OCI-LY3 (cell line): ENCODE results near the gene PRIM2.
A peak's percentile ranks its signal among the peaks of the same experiment; 100 is the strongest.
"Not testable (repeated sequence)": the region's sequence is repeated elsewhere in the genome, so short reads cannot be mapped to it uniquely, and the experiment has no call there.

Experiments used
- H2AFZ ChIP-seq: fragments of 200-600, 300-600 bp; shearing (Covaris generic); 2 replicates; pipeline ENCODE4 v1.6.0; 2014; ENCODE audit warnings: antibody characterized with exemption, low read depth, low read length
- H3K27ac ChIP-seq: fragments of 200-600, 300-600 bp; sonication (generic); 2 replicates; pipeline ENCODE4 v1.5.1; 2014; ENCODE audit warnings: mild to moderate bottlenecking, low read length, moderate library complexity, mixed read lengths
- H3K27me3 ChIP-seq: fragments of 200-600, 300-600 bp; sonication (generic); 2 replicates; pipeline ENCODE4 v1.6.1; 2014; ENCODE audit warnings: low read depth, low read length, mixed read lengths
- H3K36me3 ChIP-seq: fragments of 200-600, 300-600 bp; sonication (generic); replicated peaks from 2 replicates; pipeline ENCODE3; 2014; ENCODE audit warnings: low read depth, low read length, mixed read lengths
- H3K4me1 ChIP-seq: fragments of 300-600, 200-600 bp; sonication (generic); 2 replicates; pipeline ENCODE4 v1.6.1; 2014; ENCODE audit warnings: low read length, mixed read lengths
- H3K4me2 ChIP-seq: fragments of 200-600, 300-600 bp; sonication (generic); 2 replicates; pipeline ENCODE4 v1.6.1; 2014; ENCODE audit warnings: low read length, mixed read lengths
- H3K4me3 ChIP-seq: fragments of 300-600, 200-600 bp; sonication (generic); 2 replicates; pipeline ENCODE4 v1.5.1; 2014; ENCODE audit warnings: antibody characterized with exemption, mild to moderate bottlenecking, low read length, moderate library complexity
- H3K79me2 ChIP-seq: fragments of 300-600, 200-600 bp; shearing (Covaris generic); 2 replicates; pipeline ENCODE4 v1.6.1; 2014; ENCODE audit warnings: mild to moderate bottlenecking, low read length, mixed read lengths
- H3K9ac ChIP-seq: fragments of 300-600, 200-600 bp; shearing (Covaris generic); 2 replicates; pipeline ENCODE4 v1.6.0; 2014; ENCODE audit warnings: mild to moderate bottlenecking, low read length, moderate library complexity
- H3K9me3 ChIP-seq: fragments of 200-600, 300-600 bp; shearing (Covaris generic); 2 replicates; pipeline ENCODE4 v1.6.1; 2014; ENCODE audit warnings: low read length, mixed read lengths; ENCODE audit not compliant: insufficient read depth
- H4K20me1 ChIP-seq: fragments of 200-600, 300-600 bp; sonication (generic); 2 replicates; pipeline ENCODE4 v1.6.1; 2016; ENCODE audit warnings: low read length, mixed read lengths; ENCODE audit not compliant: insufficient read depth
- TF ChIP-seq, protein P1 (sequence below): fragments of 200-600, 300-600 bp; sonication (generic); IDR thresholded peaks from 2 replicates; pipeline ENCODE4 v1.5.1; 2014; ENCODE audit warnings: antibody characterized with exemption, low read length, low read depth

The PRIM2 gene

DNA sequence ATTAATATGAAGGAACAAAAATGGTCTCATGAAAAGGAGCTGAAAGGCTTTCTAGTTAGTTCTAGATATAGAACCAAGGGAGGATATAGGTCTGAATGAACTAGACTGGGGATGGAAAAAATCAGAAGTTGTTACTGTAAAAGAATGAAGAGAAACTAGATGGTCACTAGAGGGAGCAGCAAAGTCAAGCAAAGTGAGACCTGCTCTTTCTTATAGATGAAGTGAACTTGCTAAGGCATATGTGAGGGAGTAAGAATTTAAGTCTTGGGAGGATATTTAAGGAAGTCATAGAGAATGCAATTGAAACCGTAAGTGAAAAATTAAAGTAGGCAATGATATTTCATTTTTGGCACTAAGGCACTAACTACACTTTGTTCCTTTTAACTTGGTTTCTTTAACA lies 218.6 kb downstream of the PRIM2 start:
- H3K36me3 ChIP-seq, H3K27ac ChIP-seq, H3K4me1 ChIP-seq, H3K9me3 ChIP-seq, H3K27me3 ChIP-seq, H3K4me2 ChIP-seq, H3K79me2 ChIP-seq, H3K4me3 ChIP-seq, H4K20me1 ChIP-seq, H2AFZ ChIP-seq, H3K9ac ChIP-seq: not testable (repeated sequence)
- TF ChIP-seq, protein P1, sequence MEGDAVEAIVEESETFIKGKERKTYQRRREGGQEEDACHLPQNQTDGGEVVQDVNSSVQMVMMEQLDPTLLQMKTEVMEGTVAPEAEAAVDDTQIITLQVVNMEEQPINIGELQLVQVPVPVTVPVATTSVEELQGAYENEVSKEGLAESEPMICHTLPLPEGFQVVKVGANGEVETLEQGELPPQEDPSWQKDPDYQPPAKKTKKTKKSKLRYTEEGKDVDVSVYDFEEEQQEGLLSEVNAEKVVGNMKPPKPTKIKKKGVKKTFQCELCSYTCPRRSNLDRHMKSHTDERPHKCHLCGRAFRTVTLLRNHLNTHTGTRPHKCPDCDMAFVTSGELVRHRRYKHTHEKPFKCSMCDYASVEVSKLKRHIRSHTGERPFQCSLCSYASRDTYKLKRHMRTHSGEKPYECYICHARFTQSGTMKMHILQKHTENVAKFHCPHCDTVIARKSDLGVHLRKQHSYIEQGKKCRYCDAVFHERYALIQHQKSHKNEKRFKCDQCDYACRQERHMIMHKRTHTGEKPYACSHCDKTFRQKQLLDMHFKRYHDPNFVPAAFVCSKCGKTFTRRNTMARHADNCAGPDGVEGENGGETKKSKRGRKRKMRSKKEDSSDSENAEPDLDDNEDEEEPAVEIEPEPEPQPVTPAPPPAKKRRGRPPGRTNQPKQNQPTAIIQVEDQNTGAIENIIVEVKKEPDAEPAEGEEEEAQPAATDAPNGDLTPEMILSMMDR: peak; percentile 47

GRCh38 chr6:57537916-57538315 lies 220.5 kb downstream of the PRIM2 start:
- not testable (repeated sequence) for H3K4me3 ChIP-seq, H3K79me2 ChIP-seq, H4K20me1 ChIP-seq, H3K9me3 ChIP-seq, H3K4me2 ChIP-seq, H3K36me3 ChIP-seq, H3K27me3 ChIP-seq, H3K27ac ChIP-seq, H3K4me1 ChIP-seq, H3K9ac ChIP-seq, H2AFZ ChIP-seq

- not testable (repeated sequence) for H3K4me3 ChIP-seq, H3K9me3 ChIP-seq, H3K4me1 ChIP-seq, H2AFZ ChIP-seq, H3K79me2 ChIP-seq, H3K9ac ChIP-seq, H3K36me3 ChIP-seq, H4K20me1 ChIP-seq, H3K27ac ChIP-seq, H3K27me3 ChIP-seq, H3K4me2 ChIP-seq
Observed at GRCh38 chr6:57551961-57552360, 234.5 kb downstream of the PRIM2 start.

GRCh38 chr6:57557855-57558254 lies 240.4 kb downstream of the PRIM2 start:
- H3K27me3 ChIP-seq, H3K9ac ChIP-seq, H3K4me2 ChIP-seq, H3K4me1 ChIP-seq, H3K79me2 ChIP-seq, H3K27ac ChIP-seq, H3K36me3 ChIP-seq, H3K9me3 ChIP-seq, H4K20me1 ChIP-seq, H3K4me3 ChIP-seq, H2AFZ ChIP-seq: not testable (repeated sequence)

DNA sequence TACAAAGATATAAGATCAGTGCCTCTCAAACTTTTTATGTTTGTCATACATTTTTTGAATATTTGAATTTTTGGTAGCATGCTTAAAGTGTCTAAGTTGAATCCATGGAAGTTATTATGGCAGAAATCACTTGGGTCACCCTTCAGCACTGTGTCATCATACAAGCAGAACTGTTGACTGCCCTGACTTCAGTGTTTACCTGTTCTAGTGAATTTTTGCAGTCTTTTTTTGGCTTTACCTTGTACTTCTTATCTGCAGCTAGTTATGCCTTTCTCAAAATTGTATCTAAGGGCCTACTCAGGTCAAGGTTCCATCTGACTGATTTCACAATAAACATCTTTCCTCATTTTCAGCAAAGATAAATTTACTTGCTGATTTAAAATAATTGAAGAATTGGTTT lies 241.7 kb downstream of the PRIM2 start:
- not testable (repeated sequence) for H3K4me3 ChIP-seq, H4K20me1 ChIP-seq, H2AFZ ChIP-seq, H3K4me2 ChIP-seq, H3K27ac ChIP-seq, H3K36me3 ChIP-seq, H3K4me1 ChIP-seq, H3K79me2 ChIP-seq, H3K9me3 ChIP-seq, H3K9ac ChIP-seq, H3K27me3 ChIP-seq

DNA sequence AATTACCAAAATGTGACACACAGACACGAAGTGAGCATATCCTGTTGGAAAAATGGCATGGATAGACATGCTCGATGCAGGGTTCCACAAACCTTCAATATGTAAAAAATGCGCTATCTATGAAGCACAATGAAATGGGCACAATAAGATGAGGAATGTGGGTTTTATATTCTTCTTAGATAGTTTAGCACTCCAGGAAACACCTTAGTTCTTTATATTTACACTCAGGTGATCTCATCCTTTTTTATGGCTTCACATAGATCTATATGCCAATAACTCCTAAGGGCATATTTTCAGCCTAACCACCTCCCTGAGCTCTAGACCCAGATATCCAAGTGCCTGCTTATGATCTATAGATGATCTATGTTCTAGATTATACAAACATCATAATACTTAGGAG lies 244.8 kb downstream of the PRIM2 start:
- H3K36me3 ChIP-seq, H3K4me1 ChIP-seq, H3K9ac ChIP-seq, H3K4me2 ChIP-seq, H3K27me3 ChIP-seq, H4K20me1 ChIP-seq, H3K4me3 ChIP-seq, H3K27ac ChIP-seq, H2AFZ ChIP-seq, H3K79me2 ChIP-seq, H3K9me3 ChIP-seq: not testable (repeated sequence)

GRCh38 chr6:57572119-57572518 lies 254.7 kb downstream of the PRIM2 start:
- H3K27me3 ChIP-seq, H3K4me1 ChIP-seq, H3K9me3 ChIP-seq, H3K9ac ChIP-seq, H3K27ac ChIP-seq, H3K4me3 ChIP-seq, H2AFZ ChIP-seq, H3K36me3 ChIP-seq, H3K4me2 ChIP-seq, H4K20me1 ChIP-seq, H3K79me2 ChIP-seq: not testable (repeated sequence)

DNA sequence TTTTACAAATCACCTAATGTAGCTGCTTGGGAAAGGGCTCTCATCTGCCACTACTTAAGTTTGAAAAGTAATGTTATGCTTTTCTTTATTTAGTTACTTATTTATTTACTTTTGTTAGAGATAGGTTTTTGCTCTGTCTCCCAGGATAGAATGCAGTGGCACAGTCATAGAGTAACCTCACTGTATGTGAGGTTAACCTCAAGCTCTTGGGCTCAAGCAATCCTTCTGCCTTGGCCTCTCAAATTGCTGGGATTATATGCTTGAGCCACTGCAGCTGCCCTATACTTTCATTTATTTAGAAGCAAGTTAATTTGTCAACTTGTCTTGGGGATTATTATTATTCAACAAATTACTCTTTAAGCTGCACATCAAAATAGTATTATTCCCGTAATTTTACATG lies 255.4 kb downstream of the PRIM2 start:
- not testable (repeated sequence) for H3K9me3 ChIP-seq, H3K4me2 ChIP-seq, H2AFZ ChIP-seq, H3K36me3 ChIP-seq, H3K27me3 ChIP-seq, H3K4me3 ChIP-seq, H3K9ac ChIP-seq, H3K27ac ChIP-seq, H3K4me1 ChIP-seq, H3K79me2 ChIP-seq, H4K20me1 ChIP-seq

- not testable (repeated sequence) for H3K79me2 ChIP-seq, H3K36me3 ChIP-seq, H3K9me3 ChIP-seq, H3K4me2 ChIP-seq, H3K27ac ChIP-seq, H2AFZ ChIP-seq, H4K20me1 ChIP-seq, H3K9ac ChIP-seq, H3K4me3 ChIP-seq, H3K27me3 ChIP-seq, H3K4me1 ChIP-seq
Observed at GRCh38 chr6:57577023-57577422, 259.6 kb downstream of the PRIM2 start.
